Measurements from ENCODE around the gene CCND1. TPM values are rescaled to one million over a fixed set of nuclear protein-coding genes. Genes with fewer than 3 reads are reported as not detected.
A peak's percentile ranks its signal among the peaks of the same experiment; 100 is the strongest.

Gene CCND1
- total and polyA plus RNA-seq, 2 donors (not counting 1 experiment from before 2014, with no cell fraction given): 322 to 548 TPM

DNA sequence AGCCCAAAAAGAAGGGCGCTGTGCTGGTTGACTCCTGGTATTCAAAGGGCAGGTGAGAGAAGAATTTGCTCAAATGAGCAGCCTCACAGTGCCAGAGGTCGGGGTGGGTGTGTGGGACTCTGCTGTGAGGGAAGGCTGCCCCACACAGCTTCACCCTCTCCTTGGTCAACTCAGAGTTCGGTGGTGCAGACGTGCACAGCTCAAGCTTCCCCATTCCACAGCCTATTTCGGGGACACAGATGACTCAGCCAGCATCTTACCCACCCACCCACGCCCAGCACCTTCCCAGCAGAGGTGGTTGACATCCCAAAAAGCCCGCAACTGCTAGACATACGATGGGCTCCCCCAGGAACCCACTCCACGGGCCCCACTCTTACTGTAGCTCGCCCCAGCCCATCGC is 46.5 kb upstream of the CCND1 start:
- no peak for TF ChIP-seq CTCF (conservative IDR thresholded peaks at IDR 0.05 in 1 of 2, IDR thresholded peaks at IDR 0.05 in 1 of 2; ENCODE audit: low read depth in 1 of 2, low read length in 2 of 2)
- TF ChIP-seq EZH2 (IDR thresholded peaks at IDR 0.05; ENCODE audit: low read length, missing control alignments): no peak
- H3K4me3 ChIP-seq (replicated peaks in 1 of 4; ENCODE audit: control extremely low read depth in 1 of 4, insufficient read depth in 1 of 4, low read depth in 3 of 4, low read length in 4 of 4): no peak overlapping the region
- no peak overlapping the region for H3K27ac ChIP-seq (ENCODE audit: insufficient read depth, low read length)
- no peak overlapping the region for H3K9ac ChIP-seq (ENCODE audit: insufficient read depth, low read length)
- no peaks in the 10 kb centered on the region for H3K36me3 ChIP-seq (ENCODE audit: control insufficient read depth, insufficient read depth, low read length)
- no peaks in the 10 kb centered on the region for H3K4me1 ChIP-seq (ENCODE audit: control insufficient read depth, extremely low read depth, insufficient read depth, low read length)
- H2AFZ ChIP-seq (ENCODE audit: low read length): no peak overlapping the region
- H4K20me1 ChIP-seq (ENCODE audit: control insufficient read depth, extremely low read depth, insufficient read depth, low read length): no peaks in the 10 kb centered on the region
- no peaks in the 10 kb centered on the region for H3K9me3 ChIP-seq (ENCODE audit: control insufficient read depth, insufficient read depth, low read depth, low read length)
- DNase-seq (ENCODE audit: low read depth in 2 of 2): no peak
- no peaks in the 10 kb centered on the region for H3K79me2 ChIP-seq (ENCODE audit: control insufficient read depth, insufficient read depth, low read length)
- H3K4me2 ChIP-seq (ENCODE audit: extremely low read depth, insufficient read depth, low read length): no peak overlapping the region
- H3K27me3 ChIP-seq (ENCODE audit: control insufficient read depth, insufficient read depth, low read length): no peaks in the 10 kb centered on the region

- DNase-seq (ENCODE audit: low read depth in 2 of 2): no peak
- H3K27ac ChIP-seq (ENCODE audit: insufficient read depth, low read length): no peak overlapping the region
Measured at GRCh38 chr11:69595805-69596665, 44.9 kb upstream of the CCND1 start.

GRCh38 chr11:69598147-69598546 is 42.8 kb upstream of the CCND1 start:
- no peak overlapping the region for H3K4me3 ChIP-seq (replicated peaks in 1 of 4; ENCODE audit: control extremely low read depth in 1 of 4, insufficient read depth in 1 of 4, low read depth in 3 of 4, low read length in 4 of 4)
- no peaks in the 10 kb centered on the region for H3K27me3 ChIP-seq (ENCODE audit: control insufficient read depth, insufficient read depth, low read length)
- H3K79me2 ChIP-seq (ENCODE audit: control insufficient read depth, insufficient read depth, low read length): no peaks in the 10 kb centered on the region
- H3K9me3 ChIP-seq (ENCODE audit: control insufficient read depth, insufficient read depth, low read depth, low read length): no peaks in the 10 kb centered on the region
- TF ChIP-seq CTCF (conservative IDR thresholded peaks at IDR 0.05 in 1 of 2, IDR thresholded peaks at IDR 0.05 in 1 of 2; ENCODE audit: low read depth in 1 of 2, low read length in 2 of 2): no peak
- TF ChIP-seq EZH2 (IDR thresholded peaks at IDR 0.05; ENCODE audit: low read length, missing control alignments): no peak
- peak in 1 of 2 donors; percentile 9 for DNase-seq (ENCODE audit: low read depth in 2 of 2)
- no peak overlapping the region for H3K4me2 ChIP-seq (ENCODE audit: extremely low read depth, insufficient read depth, low read length)
- H2AFZ ChIP-seq (ENCODE audit: low read length): no peak overlapping the region
- no peaks in the 10 kb centered on the region for H3K4me1 ChIP-seq (ENCODE audit: control insufficient read depth, extremely low read depth, insufficient read depth, low read length)
- no peaks in the 10 kb centered on the region for H3K36me3 ChIP-seq (ENCODE audit: control insufficient read depth, insufficient read depth, low read length)
- H3K9ac ChIP-seq (ENCODE audit: insufficient read depth, low read length): no peak overlapping the region
- no peaks in the 10 kb centered on the region for H4K20me1 ChIP-seq (ENCODE audit: control insufficient read depth, extremely low read depth, insufficient read depth, low read length)
- H3K27ac ChIP-seq (ENCODE audit: insufficient read depth, low read length): no peak overlapping the region

More at GRCh38 chr11:69595805-69596665, 44.9 kb upstream of the CCND1 start:
- no peaks in the 10 kb centered on the region for H3K27me3 ChIP-seq (ENCODE audit: control insufficient read depth, insufficient read depth, low read length)
- H3K4me1 ChIP-seq (ENCODE audit: control insufficient read depth, extremely low read depth, insufficient read depth, low read length): no peaks in the 10 kb centered on the region
- H3K9ac ChIP-seq (ENCODE audit: insufficient read depth, low read length): no peak overlapping the region
- no peaks in the 10 kb centered on the region for H4K20me1 ChIP-seq (ENCODE audit: control insufficient read depth, extremely low read depth, insufficient read depth, low read length)
- H3K4me2 ChIP-seq (ENCODE audit: extremely low read depth, insufficient read depth, low read length): no peak overlapping the region
- H3K79me2 ChIP-seq (ENCODE audit: control insufficient read depth, insufficient read depth, low read length): no peaks in the 10 kb centered on the region
- H3K4me3 ChIP-seq (replicated peaks in 1 of 4; ENCODE audit: control extremely low read depth in 1 of 4, insufficient read depth in 1 of 4, low read depth in 3 of 4, low read length in 4 of 4): no peak overlapping the region
- no peaks in the 10 kb centered on the region for H3K9me3 ChIP-seq (ENCODE audit: control insufficient read depth, insufficient read depth, low read depth, low read length)
- H2AFZ ChIP-seq (ENCODE audit: low read length): no peak overlapping the region
- H3K36me3 ChIP-seq (ENCODE audit: control insufficient read depth, insufficient read depth, low read length): no peaks in the 10 kb centered on the region
- TF ChIP-seq EZH2 (IDR thresholded peaks at IDR 0.05; ENCODE audit: low read length, missing control alignments) (no peak), CTCF (conservative IDR thresholded peaks at IDR 0.05 in 1 of 2, IDR thresholded peaks at IDR 0.05 in 1 of 2; ENCODE audit: low read depth in 1 of 2, low read length in 2 of 2) (no peak)
